Endometrium (tissue), 2 donors: ENCODE data around the gene HELZ2.
"Not testable (repeated sequence)": the region's sequence is repeated elsewhere in the genome, so short reads cannot be mapped to it uniquely, and the experiment has no call there.

Source experiments
- FAIRE-seq: peaks from 2 replicates; lab custom pipeline; 2012; peaks lifted over from hg19 to GRCh38; lab: Jason Lieb, UNC
- donor health status: control.
- donor health status: control.

Gene HELZ2

GRCh38 chr20:63574156-63574828, at the start of gene HELZ2:
Gene HELZ2 (minus strand): TSS chr20:63574239. CDS start chr20:63572385, 1,854 bp downstream.
- no peak for FAIRE-seq

GRCh38 chr20:63622732-63623131, 48.7 kb upstream of the HELZ2 start:
- no peak for FAIRE-seq

GRCh38 chr20:63622096-63622495, 48.1 kb upstream of the HELZ2 start:
- no peak for FAIRE-seq

GRCh38 chr20:63620991-63621390, 47.0 kb upstream of the HELZ2 start:
- FAIRE-seq: no peak

- no peak for FAIRE-seq
These were observed 45.5 kb upstream of the HELZ2 start for GRCh38 chr20:63619505-63619904.

GRCh38 chr20:63619086-63619485, 45.0 kb upstream of the HELZ2 start:
- no peak for FAIRE-seq

GRCh38 chr20:63618291-63618980, 44.4 kb upstream of the HELZ2 start:
- FAIRE-seq: no peak

- no peak for FAIRE-seq
These were observed 43.8 kb upstream of the HELZ2 start for GRCh38 chr20:63617876-63618265.

- FAIRE-seq: no peak
These were observed 43.2 kb upstream of the HELZ2 start for GRCh38 chr20:63617092-63617875.

- FAIRE-seq: not testable (repeated sequence)
These were observed 40.0 kb upstream of the HELZ2 start for GRCh38 chr20:63613863-63614594.

GRCh38 chr20:63612276-63612931, 38.4 kb upstream of the HELZ2 start:
- no peak for FAIRE-seq

GRCh38 chr20:63611646-63612045, 37.6 kb upstream of the HELZ2 start:
- FAIRE-seq: no peak

- FAIRE-seq: no peak
These were observed 36.8 kb upstream of the HELZ2 start for GRCh38 chr20:63610581-63611435.

- no peak for FAIRE-seq
These were observed 32.6 kb upstream of the HELZ2 start for GRCh38 chr20:63606686-63607085.

GRCh38 chr20:63602321-63602720, 28.3 kb upstream of the HELZ2 start:
- no peak for FAIRE-seq

- FAIRE-seq: not testable (repeated sequence)
These were observed 27.6 kb upstream of the HELZ2 start for GRCh38 chr20:63601679-63602078.

- no peak for FAIRE-seq
These were observed 25.5 kb upstream of the HELZ2 start for GRCh38 chr20:63599396-63600050.

- FAIRE-seq: no peak
These were observed 24.7 kb upstream of the HELZ2 start for GRCh38 chr20:63598479-63599395.
